Stimulated activated CD4-positive, alpha-beta T cell treated with anti-CD3 and anti-CD28 coated beads, Interleukin-12 subunit alpha, Interleukin-12 subunit beta, amount 100 ng/mL, for 48 hours (primary cell): ENCODE measurements around the gene TMEM132C.

Source experiments
- DNase-seq, 3 donors: peaks; one replicate each; pipeline ENCODE4 v3.0.0-alpha.2; 2020; ENCODE audit warnings: low read depth in 2 of 3, low spot score in 1 of 3

The TMEM132C gene

GRCh38 chr12:128657378-128657777 lies 390.4 kb downstream of the TMEM132C start:
- no peak for DNase-seq

- no peak for DNase-seq
Observed at GRCh38 chr12:128660532-128661225, 393.7 kb downstream of the TMEM132C start.

- DNase-seq = no peak
Observed at GRCh38 chr12:128661226-128661569, 394.2 kb downstream of the TMEM132C start.

GRCh38 chr12:128662101-128662500 lies 395.1 kb downstream of the TMEM132C start:
- no peak for DNase-seq

- no peak for DNase-seq
Observed at GRCh38 chr12:128664501-128664900, 397.5 kb downstream of the TMEM132C start.

- DNase-seq = no peak
Observed at GRCh38 chr12:128667193-128667592, 400.2 kb downstream of the TMEM132C start.

GRCh38 chr12:128671528-128672042 lies 404.6 kb downstream of the TMEM132C start:
- no peak for DNase-seq

GRCh38 chr12:128672428-128672827 lies 405.5 kb downstream of the TMEM132C start:
- no peak for DNase-seq

GRCh38 chr12:128672893-128673292 lies 405.9 kb downstream of the TMEM132C start:
- no peak for DNase-seq

GRCh38 chr12:128675576-128675975 lies 408.6 kb downstream of the TMEM132C start:
- no peak for DNase-seq

GRCh38 chr12:128680555-128680954 lies 413.6 kb downstream of the TMEM132C start:
- DNase-seq = no peak

GRCh38 chr12:128682548-128683275 lies 415.7 kb downstream of the TMEM132C start:
- DNase-seq = no peak

GRCh38 chr12:128684352-128684751 lies 417.4 kb downstream of the TMEM132C start:
- DNase-seq = no peak

GRCh38 chr12:128685903-128686475 lies 419.0 kb downstream of the TMEM132C start:
- DNase-seq = no peak

- DNase-seq = no peak
Observed at GRCh38 chr12:128687851-128688250, 420.9 kb downstream of the TMEM132C start.

GRCh38 chr12:128690641-128691040 lies 423.7 kb downstream of the TMEM132C start:
- no peak for DNase-seq

GRCh38 chr12:128693115-128693514 lies 426.1 kb downstream of the TMEM132C start:
- DNase-seq = no peak

- no peak for DNase-seq
Observed at GRCh38 chr12:128693771-128694170, 426.8 kb downstream of the TMEM132C start.

GRCh38 chr12:128694445-128694844 lies 427.5 kb downstream of the TMEM132C start:
- no peak for DNase-seq

- DNase-seq = no peak
Observed at GRCh38 chr12:128695697-128696096, 428.7 kb downstream of the TMEM132C start.

- DNase-seq = no peak
Observed at GRCh38 chr12:128698301-128698972, 431.5 kb downstream of the TMEM132C start.

- no peak for DNase-seq
Observed at GRCh38 chr12:128699106-128699505, 432.1 kb downstream of the TMEM132C start.
